GM19452 (cell line): ENCODE measurements around the gene CREM.
"Not testable (repeated sequence)": the region's sequence is repeated elsewhere in the genome, so short reads cannot be mapped to it uniquely, and the experiment has no call there.

Experiments
- ATAC-seq: cut with Tn5 transposase; IDR thresholded peaks from one replicate; pipeline ENCODE4 v1.9.1; 2021; ENCODE audit not compliant: unreplicated experiment

The CREM gene

DNA sequence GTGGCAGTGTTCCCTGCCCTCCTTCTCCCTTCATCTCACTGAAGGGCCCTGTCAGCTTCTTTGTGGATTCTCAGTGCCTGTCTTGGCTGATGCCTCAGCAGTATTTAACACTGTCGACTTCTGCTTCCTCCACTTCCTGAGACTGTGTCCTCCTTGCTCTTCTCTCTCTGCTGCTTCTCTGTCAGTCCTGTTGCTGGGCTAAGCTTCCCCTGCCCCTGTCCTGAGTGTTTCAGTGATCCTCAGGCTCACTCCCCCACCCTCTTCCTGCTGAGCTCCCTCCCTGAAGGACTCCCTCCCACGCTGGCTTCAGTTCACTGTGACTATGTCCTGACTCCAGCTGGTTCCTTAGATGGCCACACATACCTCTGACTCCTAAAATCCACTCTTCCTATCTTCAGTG, 64.9 kb downstream of the CREM start:
- ATAC-seq = no peak

DNA sequence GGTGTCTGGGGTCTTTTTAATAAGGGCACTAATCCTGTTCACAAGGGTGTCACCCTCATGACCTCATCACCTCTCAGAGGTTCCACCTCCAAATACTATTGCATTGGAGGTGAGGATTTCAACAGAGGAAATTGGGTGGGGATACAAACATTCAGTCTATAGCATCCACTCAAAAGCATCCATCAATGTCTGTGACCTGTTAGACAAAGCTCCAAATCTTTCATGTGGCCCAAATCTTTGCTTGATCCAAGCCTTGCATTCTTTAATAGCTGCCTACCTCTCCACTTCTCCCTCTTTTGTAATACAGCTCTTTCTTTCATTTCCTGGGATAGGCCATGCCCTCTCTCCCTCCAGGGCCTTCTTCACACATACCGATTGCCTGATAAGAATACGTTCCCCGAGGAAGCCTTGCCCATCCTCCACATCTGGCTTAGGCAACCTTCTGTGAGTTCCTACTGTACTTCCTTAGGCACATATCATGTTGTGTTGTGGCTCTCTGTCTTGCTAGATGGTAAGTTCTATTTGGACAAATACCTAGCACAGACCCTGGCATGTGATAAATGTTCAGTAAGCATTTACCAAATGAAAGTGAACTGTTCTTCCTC, 66.1 kb downstream of the CREM start:
- ATAC-seq = no peak

DNA sequence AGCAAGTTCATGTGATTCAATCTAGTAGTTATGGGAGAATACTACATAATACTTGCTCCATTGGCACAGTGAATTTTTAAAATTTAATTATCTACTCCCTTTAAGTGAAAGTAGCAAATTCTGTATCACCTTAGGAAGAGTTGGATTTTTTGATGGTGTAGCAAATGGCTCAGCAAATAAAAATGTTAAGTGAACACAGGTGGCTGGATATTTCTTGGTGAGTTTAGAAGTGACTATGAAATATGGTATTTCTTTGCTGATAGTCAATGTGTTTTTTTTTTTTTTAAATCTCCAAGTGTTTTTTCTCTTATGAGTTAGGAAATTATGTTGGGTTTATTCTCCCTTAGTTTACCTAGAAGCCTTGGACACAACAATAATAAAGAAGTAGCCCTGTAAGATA, 67.8 kb downstream of the CREM start:
- ATAC-seq = no peak

DNA sequence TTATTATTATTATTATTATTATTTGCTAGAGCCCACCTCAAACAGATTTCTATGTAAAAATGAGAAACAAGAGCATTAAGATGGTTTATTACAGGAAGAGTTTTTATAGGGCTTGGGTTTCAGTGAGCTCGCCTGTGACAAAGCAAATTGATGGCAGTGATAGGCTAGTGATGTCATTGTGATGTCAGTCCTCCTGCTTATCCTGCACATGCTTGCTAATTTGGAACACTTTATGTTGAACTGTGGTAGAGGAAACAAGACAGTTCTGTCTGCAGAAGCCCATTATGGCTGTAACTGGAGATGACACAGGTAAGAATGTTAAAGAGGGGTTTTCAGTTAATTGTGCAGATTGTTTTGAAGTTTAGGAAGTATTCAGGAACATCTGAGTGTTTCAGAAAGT, 68.3 kb downstream of the CREM start:
- no peak for ATAC-seq

DNA sequence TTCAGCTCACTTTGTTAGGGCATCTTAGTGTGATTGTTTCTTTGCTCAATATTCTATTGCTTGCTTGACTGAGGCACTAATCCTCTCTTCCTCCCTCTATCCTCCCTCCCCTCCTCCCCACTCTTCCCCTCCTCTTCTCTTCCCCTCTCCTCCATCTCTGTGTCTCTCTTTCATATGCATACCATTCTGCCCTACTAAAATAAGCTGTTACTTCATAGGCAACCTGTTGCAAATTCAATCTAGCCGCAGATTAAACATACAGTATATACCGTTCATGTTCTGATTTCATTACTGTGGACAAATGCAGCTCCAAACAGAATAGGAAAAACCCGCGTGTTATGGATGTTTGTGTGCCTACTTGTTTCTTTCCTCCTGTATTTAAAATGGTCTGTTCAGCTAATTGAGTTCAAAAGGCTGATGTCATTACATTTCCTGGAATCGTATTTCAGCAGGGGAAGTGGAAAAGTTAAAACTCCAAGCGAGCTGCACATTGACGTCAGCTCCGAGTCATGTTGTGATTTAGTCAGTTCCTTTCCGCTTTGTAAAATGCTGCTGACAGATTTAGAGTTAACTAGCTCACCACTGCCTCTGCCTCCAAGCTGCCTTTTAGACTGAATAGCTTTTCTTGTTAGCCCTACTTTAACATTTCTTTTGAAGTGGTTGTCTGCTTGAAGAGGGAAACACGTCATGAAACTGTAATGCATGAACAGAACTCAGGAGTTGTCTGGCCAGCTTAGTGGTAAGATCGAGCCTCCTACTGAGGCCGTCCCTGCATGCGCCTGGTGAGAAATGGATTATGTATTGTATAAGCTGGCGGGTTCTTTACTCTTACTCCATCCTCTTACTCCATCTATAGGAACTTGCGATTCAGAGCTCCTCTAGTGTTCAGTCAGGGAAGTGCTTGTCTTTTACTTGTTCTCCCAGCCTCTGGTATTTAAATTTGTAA, 69.0 kb downstream of the CREM start:
- ATAC-seq = peak; percentile 98

DNA sequence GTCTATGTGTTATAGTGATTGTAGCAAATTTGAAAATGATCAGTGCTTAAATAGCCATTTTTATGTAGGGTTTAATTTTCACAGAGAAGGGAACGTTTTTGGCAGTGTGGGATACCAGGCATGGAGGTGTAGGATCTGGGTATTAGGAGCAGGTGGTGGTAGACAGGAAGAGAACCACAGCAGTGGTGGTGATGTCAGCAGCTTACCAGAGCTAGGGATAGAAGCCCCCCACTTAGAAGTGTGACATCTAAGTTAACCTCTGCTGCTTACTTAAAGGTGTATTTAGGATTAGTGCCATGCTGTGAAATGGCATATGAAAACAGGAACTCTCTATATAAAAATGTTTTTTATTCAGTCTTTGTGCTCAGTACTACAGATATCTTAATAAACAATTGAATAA, 73.8 kb downstream of the CREM start:
- no peak for ATAC-seq

DNA sequence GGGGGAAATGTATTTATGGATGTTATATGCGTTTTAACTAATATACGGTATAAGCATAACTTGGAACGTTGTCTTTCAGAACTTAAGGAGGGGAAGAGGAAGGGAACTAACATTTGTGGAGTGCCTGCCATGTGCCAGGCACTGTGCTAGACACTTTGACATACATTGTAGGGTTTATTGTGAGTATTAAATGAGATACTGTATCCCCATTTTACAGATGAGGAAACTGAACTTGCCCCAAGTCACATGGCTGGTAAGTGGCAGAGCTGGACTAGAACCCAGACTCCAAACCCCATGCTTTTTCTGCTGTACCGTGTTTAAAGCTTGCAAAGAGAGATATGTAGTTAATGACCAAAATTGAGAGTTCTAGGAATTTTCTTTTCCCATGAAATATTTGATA, 74.6 kb downstream of the CREM start:
- no peak for ATAC-seq

DNA sequence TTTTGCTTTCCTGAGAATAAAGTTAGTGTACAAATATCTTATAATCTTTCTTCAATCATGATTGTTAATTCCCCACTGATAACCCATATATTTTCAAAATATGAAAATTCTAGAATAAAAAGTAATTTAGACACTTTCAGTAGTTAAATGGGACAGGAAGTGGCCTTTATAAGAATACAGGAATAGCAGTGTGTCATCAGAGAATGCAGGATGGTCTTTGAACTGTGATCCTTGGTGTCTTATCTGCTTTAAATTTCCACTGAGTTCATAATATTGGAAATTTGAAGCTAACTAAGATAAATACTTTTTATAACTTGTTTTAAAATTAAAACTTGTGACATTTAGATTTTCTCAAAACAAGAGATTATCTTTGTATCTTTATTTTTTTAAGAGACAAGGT, 75.4 kb downstream of the CREM start:
- ATAC-seq = no peak

DNA sequence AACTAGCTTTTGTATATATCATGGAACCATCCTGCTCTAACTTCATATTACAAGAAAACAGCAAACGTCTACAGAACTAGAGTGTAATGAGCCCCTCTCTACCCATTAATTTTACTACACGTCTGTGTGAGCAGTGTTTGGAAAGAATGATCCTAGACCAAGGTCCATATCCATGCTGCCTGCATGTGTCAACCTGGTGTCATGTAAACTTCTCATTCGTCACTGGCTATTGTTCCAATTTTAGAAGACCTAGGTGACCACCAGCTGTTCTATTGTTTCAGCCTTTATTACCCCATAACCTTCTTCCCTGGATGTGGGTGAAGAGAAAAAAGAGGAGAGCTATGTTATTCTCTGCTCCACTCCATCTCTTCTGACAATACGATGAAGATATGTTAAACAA, 77.1 kb downstream of the CREM start:
- no peak for ATAC-seq

DNA sequence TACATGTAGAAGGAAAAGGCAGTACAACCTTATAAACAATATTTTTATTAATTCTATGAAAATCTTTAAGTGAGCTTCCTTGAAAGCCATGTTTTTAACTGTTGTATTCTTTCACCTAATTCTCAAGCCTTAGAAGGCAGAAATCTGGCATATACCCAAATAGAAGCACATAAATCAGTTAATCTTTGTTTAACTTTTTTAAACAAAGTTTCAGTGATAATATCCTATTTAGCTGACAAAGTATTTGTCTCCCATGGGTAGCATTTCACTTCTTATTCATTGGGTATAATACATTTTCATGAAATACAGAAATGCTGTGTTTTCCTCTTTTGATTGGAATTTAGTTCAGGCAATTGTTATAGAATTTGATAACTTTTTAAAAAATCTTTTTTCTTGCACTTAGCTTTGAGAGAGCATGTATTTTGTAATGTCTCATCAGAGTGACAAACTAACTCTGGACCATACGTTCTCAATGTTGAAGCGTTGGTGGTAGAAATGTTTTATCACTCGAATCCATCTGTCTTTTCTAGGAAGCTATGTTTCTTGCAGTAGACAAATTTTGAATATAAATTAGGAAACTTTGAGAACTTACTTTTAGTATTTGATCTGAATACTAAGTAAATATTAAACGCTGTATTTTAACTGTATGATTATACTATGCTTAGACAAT, 78.1 kb downstream of the CREM start:
- no peak for ATAC-seq

DNA sequence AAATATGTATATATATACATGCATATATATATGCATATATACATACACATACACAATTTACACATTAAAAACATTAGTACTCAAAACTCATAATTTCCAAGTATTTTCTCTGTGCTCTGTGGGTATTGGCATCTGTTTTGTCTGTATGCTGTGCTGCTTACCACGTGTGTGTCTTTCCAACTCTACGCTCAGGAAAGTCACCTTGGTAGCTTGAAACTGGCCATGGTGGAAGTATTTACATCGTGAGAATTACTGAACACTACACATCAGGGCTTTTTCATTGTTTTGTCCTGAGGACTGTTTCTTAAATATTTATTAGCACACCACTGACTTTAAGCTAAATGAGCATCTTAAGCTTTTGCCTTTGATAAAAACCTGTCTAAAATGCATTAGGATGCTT, 79.6 kb downstream of the CREM start:
- ATAC-seq = no peak

DNA sequence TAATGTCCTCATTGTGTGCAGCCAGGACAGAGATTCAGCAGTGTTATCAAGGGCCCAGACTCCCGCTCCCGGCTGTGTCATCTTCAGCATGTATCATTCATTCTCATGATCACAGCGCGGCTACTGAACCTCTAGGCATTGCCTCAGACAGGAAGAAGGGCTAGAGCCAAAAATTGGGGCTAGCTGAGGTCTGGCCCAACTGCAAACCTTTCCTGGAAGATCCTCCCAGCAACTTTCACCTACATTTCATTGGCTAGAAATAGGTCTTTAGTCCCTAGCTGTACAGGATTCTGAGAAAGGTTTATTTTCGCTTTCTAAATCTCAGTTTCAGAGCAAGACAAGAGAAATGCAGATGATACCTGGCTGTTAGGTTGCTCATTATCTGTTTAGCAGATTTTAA, 81.9 kb downstream of the CREM start:
- ATAC-seq = peak; percentile 93

DNA sequence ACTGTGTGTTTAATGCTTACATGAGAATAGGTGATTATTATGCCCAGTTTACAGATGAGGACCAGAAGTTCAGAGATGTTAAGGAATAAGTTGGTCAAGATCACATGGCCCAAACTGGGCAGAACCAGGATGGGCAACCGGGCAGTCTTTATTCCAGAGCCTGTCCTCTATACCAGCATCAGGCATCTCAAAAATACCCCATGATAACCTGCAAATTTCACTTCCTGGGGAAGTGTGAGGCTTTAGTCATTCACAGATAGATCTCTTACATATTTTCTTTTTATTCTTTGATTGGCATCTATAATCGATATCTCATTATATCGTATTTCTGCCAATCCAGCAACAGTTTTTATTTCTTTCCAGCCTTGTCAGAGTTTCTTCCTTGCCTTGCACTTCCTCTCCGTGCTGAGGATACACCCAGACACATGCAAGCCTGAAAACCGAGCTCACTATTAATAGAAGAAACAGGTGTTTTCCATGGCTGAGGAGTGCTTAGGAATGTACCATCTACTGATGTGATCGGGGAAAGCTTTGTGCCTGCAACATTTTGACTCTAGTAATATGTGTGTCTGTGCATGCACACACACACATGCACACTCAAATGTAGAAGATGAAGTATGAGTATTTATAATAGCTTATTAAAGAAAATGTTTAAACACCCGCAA, 82.4 kb downstream of the CREM start:
- peak; percentile 50 for ATAC-seq

DNA sequence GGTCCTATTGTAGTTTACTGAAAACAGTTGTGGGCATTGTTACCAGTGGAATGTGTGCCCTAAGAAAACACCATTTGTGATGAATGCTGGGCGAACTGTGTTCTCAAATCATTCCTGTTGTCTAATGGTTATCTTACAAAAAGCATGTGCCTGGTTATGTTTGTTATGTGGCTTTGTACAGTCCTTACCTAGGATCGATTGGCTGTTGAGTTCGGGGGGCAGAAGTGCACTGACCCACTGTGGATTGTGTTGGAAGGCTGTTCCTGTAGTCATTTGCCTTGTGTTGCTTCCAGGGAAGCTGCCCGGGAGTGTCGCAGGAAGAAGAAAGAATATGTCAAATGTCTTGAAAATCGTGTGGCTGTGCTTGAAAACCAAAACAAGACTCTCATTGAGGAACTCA, 84.3 kb downstream of the CREM start:
- no peak for ATAC-seq

DNA sequence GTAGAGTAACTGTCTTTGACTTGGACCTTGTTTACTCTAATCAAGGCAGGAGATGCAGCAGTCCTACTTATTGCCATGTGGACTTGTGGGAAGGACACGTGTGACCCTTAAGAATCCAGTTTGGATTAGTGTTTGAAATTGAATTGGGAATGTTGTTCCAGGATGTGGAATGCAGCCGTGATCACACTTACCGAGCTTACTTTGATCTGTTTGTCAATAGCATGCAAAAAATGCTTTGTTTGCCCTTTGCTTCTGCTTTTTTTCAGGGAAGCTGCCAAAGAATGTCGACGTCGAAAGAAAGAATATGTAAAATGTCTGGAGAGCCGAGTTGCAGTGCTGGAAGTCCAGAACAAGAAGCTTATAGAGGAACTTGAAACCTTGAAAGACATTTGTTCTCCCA, 84.7 kb downstream of the CREM start:
- no peak for ATAC-seq

DNA sequence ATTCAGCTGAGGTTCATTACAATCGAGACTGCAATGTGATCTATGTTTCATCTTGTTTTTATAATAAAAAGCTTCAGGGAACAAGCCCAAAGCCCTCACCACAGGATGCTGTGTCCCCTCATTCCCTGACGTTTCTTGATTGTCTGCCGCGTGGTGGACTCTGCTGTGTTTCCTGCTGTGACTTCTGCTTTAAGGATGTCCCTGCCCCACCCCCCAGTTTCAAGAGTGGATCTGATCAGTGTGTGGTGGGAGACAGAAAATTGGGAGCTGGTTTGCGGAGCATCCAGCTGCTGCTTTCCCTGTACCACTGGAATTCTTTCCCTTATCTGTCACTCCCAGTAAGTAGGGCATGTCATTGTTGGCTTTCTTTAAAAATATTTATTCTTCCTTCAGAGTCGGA, 86.2 kb downstream of the CREM start:
- no peak for ATAC-seq

DNA sequence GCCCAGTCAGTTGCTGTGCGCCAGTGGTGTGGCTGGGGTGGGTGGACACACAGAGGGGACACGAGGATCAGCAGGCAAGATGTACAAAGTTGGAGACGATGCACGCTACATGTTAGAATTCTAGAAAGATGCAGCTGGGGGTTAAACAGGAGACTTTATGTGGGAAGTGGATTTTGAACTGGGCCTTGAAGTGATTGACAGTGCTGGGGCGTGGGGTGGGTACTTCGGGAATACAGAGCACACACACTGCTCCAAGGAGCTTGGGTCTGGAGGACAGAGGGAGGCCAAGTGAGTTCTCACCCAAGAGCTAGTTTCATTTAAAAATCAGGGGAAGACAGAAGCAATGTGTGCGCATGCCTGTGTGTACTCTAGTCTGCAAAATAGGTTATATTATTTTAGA, 87.1 kb downstream of the CREM start:
- ATAC-seq = no peak

DNA sequence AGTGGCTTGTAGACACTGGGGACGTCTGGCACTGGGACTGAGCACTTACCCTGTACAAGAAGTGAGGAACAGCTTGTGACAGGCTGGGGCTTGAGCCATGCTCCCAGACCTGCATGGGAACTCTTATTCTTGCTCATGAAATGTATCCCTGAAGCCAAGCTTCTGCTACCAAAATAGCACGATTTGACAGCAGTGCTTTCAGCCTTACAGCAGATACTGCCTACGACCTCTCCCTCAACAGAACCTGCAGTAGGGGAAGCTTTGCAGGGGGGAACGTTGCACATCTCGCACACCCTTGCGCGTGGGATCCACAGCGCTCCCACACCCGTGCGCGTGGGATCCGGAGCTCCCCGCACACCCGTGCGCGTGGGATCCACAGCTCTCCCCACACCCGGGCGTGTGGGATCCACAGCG, 88.0 kb downstream of the CREM start:
- ATAC-seq = no peak

DNA sequence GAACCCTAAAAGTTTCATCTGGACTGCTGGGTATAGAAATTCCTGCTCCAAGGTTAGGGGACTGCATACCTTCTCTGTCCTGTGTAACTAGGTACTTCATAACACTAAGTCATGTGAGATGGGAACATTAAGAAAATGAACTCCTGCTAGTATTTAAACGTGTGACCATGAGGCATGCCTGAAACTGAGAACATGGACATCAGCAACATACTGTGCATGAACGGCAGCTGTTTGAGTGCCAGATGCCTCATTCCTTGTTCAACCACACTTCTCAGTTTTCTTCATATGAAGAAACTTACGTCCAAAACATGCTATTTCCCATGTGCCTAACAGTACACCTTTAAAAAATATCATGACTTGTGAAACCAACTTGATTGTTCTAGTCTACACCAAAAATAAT, 88.5 kb downstream of the CREM start:
- ATAC-seq = no peak

DNA sequence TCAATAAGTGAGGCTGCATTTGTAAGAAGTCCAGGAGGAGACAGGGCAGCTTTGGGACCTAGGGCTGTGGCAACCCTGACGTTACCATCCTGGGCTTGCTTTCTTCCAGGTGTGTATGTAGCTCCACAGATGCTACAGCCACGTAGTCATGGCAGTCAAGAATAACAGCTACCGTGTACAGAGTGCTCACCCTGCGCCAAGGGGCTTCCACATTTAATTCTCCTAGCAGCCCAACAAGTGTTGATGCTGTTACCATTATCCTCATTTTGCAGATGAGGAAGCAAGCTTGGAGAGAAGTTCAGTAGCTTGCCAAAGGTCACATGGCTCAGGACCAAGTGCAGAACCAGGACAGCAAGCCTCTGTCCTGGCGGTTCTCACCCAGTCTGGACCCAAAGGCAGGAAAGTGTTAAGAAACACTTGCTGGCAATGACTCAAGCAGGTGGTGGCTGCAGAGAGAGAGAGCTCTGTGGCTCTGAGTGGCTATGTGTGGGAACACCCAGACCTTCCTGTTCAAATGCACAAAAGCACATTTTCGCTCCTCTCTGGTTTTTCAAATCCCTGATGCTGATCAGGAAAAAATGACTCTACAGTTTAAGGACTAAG, 89.8 kb downstream of the CREM start:
- ATAC-seq = no peak

DNA sequence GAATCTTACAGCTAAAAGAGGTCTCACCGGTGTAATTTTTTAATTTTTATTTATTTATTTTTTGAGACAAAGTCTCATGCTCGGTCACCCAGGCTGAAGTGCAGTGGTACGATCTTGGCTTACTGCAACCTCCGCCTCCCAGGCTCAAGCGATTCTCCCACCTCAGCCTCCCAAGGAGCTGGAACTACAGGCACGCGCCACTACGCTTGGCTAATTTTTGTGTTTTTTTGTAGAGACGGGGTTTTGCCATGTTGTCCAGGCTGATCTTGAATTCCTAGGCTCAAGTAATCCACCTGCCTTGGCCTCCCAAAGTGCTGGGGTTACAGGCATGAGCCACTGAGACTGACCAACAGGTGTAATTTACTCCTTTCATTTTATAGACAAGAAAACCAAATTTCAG, 90.3 kb downstream of the CREM start:
- ATAC-seq = not testable (repeated sequence)
